Activated naive CD8-positive, alpha-beta T cell treated with anti-CD3 and anti-CD28 coated beads, Interleukin-2, amount 50 U/mL, for 24 hours (primary cell): ENCODE measurements around the gene HSFX3.
"Not testable (repeated sequence)": the region's sequence is repeated elsewhere in the genome, so short reads cannot be mapped to it uniquely, and the experiment has no call there.

Experiments
- ATAC-seq: fragments of 150-1000 bp; cut with Tn5 transposase; one replicate; pipeline ENCODE4 v1.10.0; 2021
- DNase-seq: peaks from one replicate; pipeline ENCODE4 v3.0.0; 2021
- H3K27ac Mint-ChIP-seq: one replicate; pipeline ENCODE4 v1.8.0; 2021; ENCODE audit warnings: mild to moderate bottlenecking, mixed read lengths
- H3K27me3 Mint-ChIP-seq: one replicate; pipeline ENCODE4 v1.8.0; 2021; ENCODE audit warnings: mixed read lengths
- H3K36me3 Mint-ChIP-seq: one replicate; pipeline ENCODE4 v1.8.0; 2021; ENCODE audit warnings: low read depth, mixed read lengths
- H3K4me1 Mint-ChIP-seq: one replicate; pipeline ENCODE4 v1.8.0; 2021; ENCODE audit warnings: mixed read lengths
- H3K4me3 Mint-ChIP-seq: one replicate; pipeline ENCODE4 v1.8.0; 2021; ENCODE audit warnings: mild to moderate bottlenecking, moderate library complexity, mixed read lengths
- H3K9me3 Mint-ChIP-seq: one replicate; pipeline ENCODE4 v1.8.0; 2021; ENCODE audit warnings: mixed read lengths

The HSFX3 gene

GRCh38 chrX:149513825-149514428 is 35.8 kb downstream of the HSFX3 start:
- H3K36me3 Mint-ChIP-seq, result no peaks in the 10 kb centered on the region
- no peak for DNase-seq
- no peak for ATAC-seq
- H3K4me1 Mint-ChIP-seq, result peaks cover 44% of the 10 kb centered on the region
- no peak overlapping the region for H3K4me3 Mint-ChIP-seq
- no peaks in the 10 kb centered on the region for H3K9me3 Mint-ChIP-seq
- peak overlapping the region; percentile 46 for H3K27ac Mint-ChIP-seq
- no peaks in the 10 kb centered on the region for H3K27me3 Mint-ChIP-seq

GRCh38 chrX:149512225-149512885 is 37.4 kb downstream of the HSFX3 start:
- DNase-seq, result peak; percentile 50
- Mint-ChIP-seq H3K4me3 (no peak overlapping the region), H3K4me1 (peaks cover 40% of the 10 kb centered on the region), H3K36me3 (no peaks in the 10 kb centered on the region), H3K27ac (peak overlapping the region; percentile 35), H3K9me3 (no peaks in the 10 kb centered on the region), H3K27me3 (no peaks in the 10 kb centered on the region)
- ATAC-seq, result peak; percentile 58

- no peaks in the 10 kb centered on the region for H3K27me3 Mint-ChIP-seq
- ATAC-seq (no peak), DNase-seq (no peak)
- H3K4me3 Mint-ChIP-seq, result no peak overlapping the region
- no peak overlapping the region for H3K27ac Mint-ChIP-seq
- peaks cover 29% of the 10 kb centered on the region for H3K4me1 Mint-ChIP-seq
- H3K9me3 Mint-ChIP-seq, result no peaks in the 10 kb centered on the region
- no peaks in the 10 kb centered on the region for H3K36me3 Mint-ChIP-seq
These were observed 38.6 kb downstream of the HSFX3 start for GRCh38 chrX:149511081-149511480.

- ATAC-seq (no peak), DNase-seq (no peak)
- Mint-ChIP-seq H3K27me3 (no peaks in the 10 kb centered on the region), H3K4me1 (peaks cover 29% of the 10 kb centered on the region), H3K27ac (no peak overlapping the region), H3K36me3 (no peaks in the 10 kb centered on the region), H3K4me3 (no peak overlapping the region), H3K9me3 (no peaks in the 10 kb centered on the region)
These were observed 39.3 kb downstream of the HSFX3 start for GRCh38 chrX:149510386-149510785.

GRCh38 chrX:149508467-149508866 is 41.3 kb downstream of the HSFX3 start:
- H3K4me1 Mint-ChIP-seq, result peaks cover 29% of the 10 kb centered on the region
- DNase-seq (no peak), ATAC-seq (no peak)
- H3K27me3 Mint-ChIP-seq, result no peaks in the 10 kb centered on the region
- H3K36me3 Mint-ChIP-seq, result no peaks in the 10 kb centered on the region
- H3K27ac Mint-ChIP-seq, result no peak overlapping the region
- no peak overlapping the region for H3K4me3 Mint-ChIP-seq
- H3K9me3 Mint-ChIP-seq, result no peaks in the 10 kb centered on the region

GRCh38 chrX:149506349-149506748 is 43.4 kb downstream of the HSFX3 start:
- Mint-ChIP-seq H3K27ac (no peak overlapping the region), H3K9me3 (no peaks in the 10 kb centered on the region), H3K4me3 (no peak overlapping the region), H3K27me3 (no peaks in the 10 kb centered on the region), H3K4me1 (peaks cover 37% of the 10 kb centered on the region), H3K36me3 (peaks cover 3% of the 10 kb centered on the region)
- no peak for DNase-seq
- no peak for ATAC-seq

- ATAC-seq (no peak), DNase-seq (no peak)
- peak overlapping the region; percentile 91 for H3K4me3 Mint-ChIP-seq
These were observed 44.1 kb downstream of the HSFX3 start for GRCh38 chrX:149505671-149506070.

GRCh38 chrX:149504915-149505651 is 44.6 kb downstream of the HSFX3 start, which contains the start of gene IDS:
TSS of gene IDS (minus strand) at chrX:149505306. CDS start at chrX:149505137, 169 bp downstream.
- H3K27me3 Mint-ChIP-seq, result no peaks in the 10 kb centered on the region
- peaks cover 47% of the 10 kb centered on the region for H3K4me1 Mint-ChIP-seq
- peak within 1 kb of the TSS; percentile 89 for H3K27ac Mint-ChIP-seq
- no peaks in the 10 kb centered on the region for H3K9me3 Mint-ChIP-seq
- H3K36me3 Mint-ChIP-seq, result peaks cover 9% of the 10 kb centered on the region
- peak within 1 kb of the TSS; percentile 91 for H3K4me3 Mint-ChIP-seq
- peak; percentile 75 for ATAC-seq
- peak; percentile 84 for DNase-seq

More at GRCh38 chrX:149505671-149506070, 44.1 kb downstream of the HSFX3 start:
- Mint-ChIP-seq H3K36me3 (peaks cover 5% of the 10 kb centered on the region), H3K27ac (peak overlapping the region; percentile 52), H3K9me3 (no peaks in the 10 kb centered on the region), H3K27me3 (no peaks in the 10 kb centered on the region), H3K4me1 (peaks cover 43% of the 10 kb centered on the region)

GRCh38 chrX:149504226-149504914 is 45.4 kb downstream of the HSFX3 start:
- H3K9me3 Mint-ChIP-seq, result no peaks in the 10 kb centered on the region

GRCh38 chrX:149503446-149503845 is 46.3 kb downstream of the HSFX3 start:
- H3K9me3 Mint-ChIP-seq, H3K27me3 Mint-ChIP-seq: not testable (repeated sequence)
- Mint-ChIP-seq H3K36me3 (peaks cover 13% of the 10 kb centered on the region), H3K4me1 (peaks cover 53% of the 10 kb centered on the region), H3K4me3 (peak overlapping the region; percentile 91), H3K27ac (peak overlapping the region; percentile 60)
- DNase-seq (peak; percentile 46), ATAC-seq (peak; percentile 71)

More at GRCh38 chrX:149504226-149504914, 45.4 kb downstream of the HSFX3 start:
- H3K27ac Mint-ChIP-seq, result peak overlapping the region; percentile 89
- peaks cover 13% of the 10 kb centered on the region for H3K36me3 Mint-ChIP-seq
- H3K4me3 Mint-ChIP-seq, result peak overlapping the region; percentile 91
- peaks cover 51% of the 10 kb centered on the region for H3K4me1 Mint-ChIP-seq
- ATAC-seq (peak; percentile 67), DNase-seq (peak; percentile 66)
- H3K27me3 Mint-ChIP-seq, result no peaks in the 10 kb centered on the region

GRCh38 chrX:149502923-149503322 is 46.8 kb downstream of the HSFX3 start:
- H3K27ac Mint-ChIP-seq, H3K27me3 Mint-ChIP-seq, DNase-seq, ATAC-seq, H3K4me3 Mint-ChIP-seq, H3K9me3 Mint-ChIP-seq: not testable (repeated sequence)
- Mint-ChIP-seq H3K36me3 (peaks cover 16% of the 10 kb centered on the region), H3K4me1 (peaks cover 56% of the 10 kb centered on the region)

- DNase-seq, result no peak
- peaks cover 31% of the 10 kb centered on the region for H3K36me3 Mint-ChIP-seq
- no peak for ATAC-seq
- H3K4me3 Mint-ChIP-seq, result no peak overlapping the region
- no peak overlapping the region for H3K27ac Mint-ChIP-seq
- H3K4me1 Mint-ChIP-seq, result peaks cover 52% of the 10 kb centered on the region
- no peaks in the 10 kb centered on the region for H3K9me3 Mint-ChIP-seq
- no peaks in the 10 kb centered on the region for H3K27me3 Mint-ChIP-seq
These were observed 50.0 kb downstream of the HSFX3 start for GRCh38 chrX:149499766-149500165.

- Mint-ChIP-seq H3K9me3 (no peaks in the 10 kb centered on the region), H3K4me3 (no peak overlapping the region), H3K4me1 (peaks cover 45% of the 10 kb centered on the region), H3K27ac (no peak overlapping the region), H3K27me3 (no peaks in the 10 kb centered on the region), H3K36me3 (peaks cover 31% of the 10 kb centered on the region)
- ATAC-seq, result no peak
- DNase-seq, result no peak
These were observed 51.0 kb downstream of the HSFX3 start for GRCh38 chrX:149498767-149499166.
